H4 (cell line): ENCODE data around the gene ETS1. TPM values are rescaled to one million over a fixed set of nuclear protein-coding genes. Genes with fewer than 3 reads are reported as not detected.
A peak's percentile ranks its signal among the peaks of the same experiment; 100 is the strongest.

ENCODE experiments used
- DNase-seq: peaks from one replicate; pipeline ENCODE4 v3.0.0-alpha.2; 2015; ENCODE audit warnings: low spot score
- total RNA-seq: library from RNA; depleted of rRNA; stranded (reverse); fragments of >200 nt; shearing (Covaris generic); gene quantifications from 2 replicates; pipeline ENCODE4 v1.2.3, GENCODE V29; 2014

ETS1 gene
- total RNA-seq, 1 experiment from 2014 or later = 27.7 TPM

- no peak for DNase-seq
Measured at GRCh38 chr11:128520888-128521681, 66.3 kb downstream of the ETS1 start.

GRCh38 chr11:128520206-128520887 lies 67.0 kb downstream of the ETS1 start:
- DNase-seq = no peak

GRCh38 chr11:128519338-128519737 lies 68.0 kb downstream of the ETS1 start:
- DNase-seq = no peak

GRCh38 chr11:128518493-128519207 lies 68.7 kb downstream of the ETS1 start:
- DNase-seq = no peak

- DNase-seq = peak; percentile 56
Measured at GRCh38 chr11:128517451-128518230, 69.7 kb downstream of the ETS1 start.

GRCh38 chr11:128516886-128517285 lies 70.5 kb downstream of the ETS1 start:
- no peak for DNase-seq

- no peak for DNase-seq
Measured at GRCh38 chr11:128515826-128516778, 71.3 kb downstream of the ETS1 start.

GRCh38 chr11:128515086-128515485 lies 72.3 kb downstream of the ETS1 start:
- DNase-seq = no peak

GRCh38 chr11:128513915-128514681 lies 73.3 kb downstream of the ETS1 start:
- DNase-seq = no peak

GRCh38 chr11:128512474-128512996 lies 74.8 kb downstream of the ETS1 start:
- DNase-seq = no peak

- no peak for DNase-seq
Measured at GRCh38 chr11:128511712-128512111, 75.6 kb downstream of the ETS1 start.

- DNase-seq = no peak
Measured at GRCh38 chr11:128509621-128510389, 77.6 kb downstream of the ETS1 start.

- DNase-seq = peak; percentile 57
Measured at GRCh38 chr11:128508770-128509510, 78.4 kb downstream of the ETS1 start.

GRCh38 chr11:128507936-128508335 lies 79.4 kb downstream of the ETS1 start:
- DNase-seq = no peak

- DNase-seq = peak; percentile 83
Measured at GRCh38 chr11:128506999-128507611, 80.3 kb downstream of the ETS1 start.

GRCh38 chr11:128506356-128506755 lies 81.0 kb downstream of the ETS1 start:
- DNase-seq = no peak

- no peak for DNase-seq
Measured at GRCh38 chr11:128505449-128506065, 81.8 kb downstream of the ETS1 start.
